MCF 10A (cell line): ENCODE results near the gene URB2. TPM values are rescaled to one million over a fixed set of nuclear protein-coding genes. Genes with fewer than 3 reads are reported as not detected.
A peak's percentile ranks its signal among the peaks of the same experiment; 100 is the strongest.
"Not testable (repeated sequence)": the region's sequence is repeated elsewhere in the genome, so short reads cannot be mapped to it uniquely, and the experiment has no call there.

Source experiments
- BruUV-seq: library from RNA; stranded (reverse); fragments of 400-500 nt; replicated peaks from 2 replicates; lab custom pipeline; 2021; lab: Mats Ljungman, UMichigan
- CTCF ChIA-PET: fragments of 300-600 bp; sonication (Branson Sonifier 250); formaldehyde crosslinking; extraction: SDS; loops from one replicate; lab custom pipeline; 2021; ENCODE audit warnings: antibody characterized with exemption, inconsistent platforms; lab: Yijun Ruan, JAX
- POLR2A ChIA-PET: fragments of 300-600, 350-650 bp; sonication (Branson Sonifier 250); formaldehyde crosslinking; extraction: SDS; loops from one replicate; lab custom pipeline; 2020; ENCODE audit warnings: antibody characterized with exemption, inconsistent platforms; lab: Yijun Ruan, JAX
- DNase-seq: peaks from one replicate; pipeline ENCODE4 v3.0.0-alpha.2; 2018; ENCODE audit not compliant: unreplicated experiment
- H3K27ac Mint-ChIP-seq: one replicate; pipeline ENCODE4 v1.8.0; 2022; ENCODE audit warnings: mild to moderate bottlenecking, low read depth, mixed read lengths; ENCODE audit not compliant: unreplicated experiment
- H3K27me3 Mint-ChIP-seq: one replicate; pipeline ENCODE4 v1.8.0; 2022; ENCODE audit warnings: mixed read lengths; ENCODE audit not compliant: insufficient read depth, unreplicated experiment
- H3K36me3 Mint-ChIP-seq: one replicate; pipeline ENCODE4 v1.8.0; 2022; ENCODE audit warnings: mild to moderate bottlenecking, moderate library complexity, mixed read lengths; ENCODE audit not compliant: insufficient read depth, unreplicated experiment
- H3K4me1 Mint-ChIP-seq: one replicate; pipeline ENCODE4 v1.8.0; 2022; ENCODE audit warnings: mixed read lengths; ENCODE audit not compliant: insufficient read depth, unreplicated experiment
- H3K4me3 Mint-ChIP-seq: one replicate; pipeline ENCODE4 v1.8.0; 2022; ENCODE audit warnings: mild to moderate bottlenecking, moderate library complexity, mixed read lengths; ENCODE audit not compliant: unreplicated experiment
- H3K9me3 Mint-ChIP-seq: one replicate; pipeline ENCODE4 v1.8.0; 2022; ENCODE audit warnings: mixed read lengths; ENCODE audit not compliant: unreplicated experiment
- CTCF ChIP-seq: fragments of 200-600 bp; IDR thresholded peaks from one replicate; pipeline ENCODE4 v1.8.0; 2022; ENCODE audit warnings: antibody characterized with exemption, mild to moderate bottlenecking; ENCODE audit not compliant: unreplicated experiment
- intact Hi-C: fragments of 100-400 bp; cut with micrococcal nuclease; formaldehyde crosslinking; loops from 2 replicates; pipeline ENCODE4 v1.14.1; 2022
- total RNA-seq: library from RNA; stranded (reverse); gene quantifications from 2 replicates; pipeline ENCODE4 v1.2.3, GENCODE V29; 2022

Gene URB2
- total RNA-seq, 1 experiment from 2014 or later: 35.5 TPM

GRCh38 chr1:229696385-229696784 is 70.3 kb downstream of the URB2 start:
- Mint-ChIP-seq H3K27me3 (no peaks in the 10 kb centered on the region), H3K36me3 (no peaks in the 10 kb centered on the region), H3K9me3 (no peaks in the 10 kb centered on the region), H3K27ac (no peak overlapping the region), H3K4me3 (no peak overlapping the region), H3K4me1 (peaks cover 7% of the 10 kb centered on the region)
- ChIA-PET POLR2A (interaction anchor here (1.0 kb wide), 1 partner anchor 9 kb away, joined by 4 read pairs; no protein-coding TSS in a partner anchor), CTCF (interaction anchor here (0.6 to 1.2 kb wide), 2 partner anchors 13 to 19 kb away, joined by 3 read pairs; no protein-coding TSS in a partner anchor)
- no peak for DNase-seq
- BruUV-seq: no TSS peak
- no peak for TF ChIP-seq CTCF
- intact Hi-C loops: no loop called here

GRCh38 chr1:229699613-229700267 is 73.7 kb downstream of the URB2 start:
- Mint-ChIP-seq H3K4me1 (peaks cover 7% of the 10 kb centered on the region), H3K36me3 (no peaks in the 10 kb centered on the region), H3K4me3 (no peak overlapping the region), H3K9me3 (no peaks in the 10 kb centered on the region), H3K27me3 (no peaks in the 10 kb centered on the region), H3K27ac (no peak overlapping the region)
- ChIA-PET POLR2A (interaction anchor here (1.3 kb wide), 1 partner anchor 15 kb away, joined by 4 read pairs; no protein-coding TSS in a partner anchor), CTCF (no interaction called here)
- intact Hi-C loops: no loop called here
- no peak for TF ChIP-seq CTCF
- no TSS peak for BruUV-seq
- peak; percentile 46 for DNase-seq

- H3K4me3 Mint-ChIP-seq: no peak overlapping the region
- no peak overlapping the region for H3K27ac Mint-ChIP-seq
- intact Hi-C loops: no loop called here
- no peaks in the 10 kb centered on the region for H3K9me3 Mint-ChIP-seq
- no peaks in the 10 kb centered on the region for H3K36me3 Mint-ChIP-seq
- CTCF ChIA-PET: interaction anchor here (1.4 to 3.1 kb wide), 2 partner anchors 11 to 43 kb away, joined by 3 to 18 read pairs; no protein-coding TSS in a partner anchor
- H3K4me1 Mint-ChIP-seq: peaks cover 7% of the 10 kb centered on the region
- BruUV-seq: no TSS peak
- POLR2A ChIA-PET: interaction anchor here (0.7 to 1.7 kb wide), 2 partner anchors 9 to 381 kb away, joined by 3 read pairs; no protein-coding TSS in a partner anchor
- no peak for TF ChIP-seq CTCF
- H3K27me3 Mint-ChIP-seq: no peaks in the 10 kb centered on the region
- DNase-seq: no peak
Observed at GRCh38 chr1:229704157-229704556, 78.1 kb downstream of the URB2 start.

- H3K27ac Mint-ChIP-seq, intact Hi-C loops, H3K4me3 Mint-ChIP-seq, DNase-seq, H3K4me1 Mint-ChIP-seq, H3K9me3 Mint-ChIP-seq, H3K27me3 Mint-ChIP-seq, BruUV-seq, H3K36me3 Mint-ChIP-seq: not testable (repeated sequence)
- ChIA-PET CTCF (interaction anchor here (0.6 to 3.1 kb wide), 6 partner anchors 8 to 562 kb away, joined by 3 to 18 read pairs (median 3); no protein-coding TSS in a partner anchor), POLR2A (interaction anchor here (0.7 to 1.7 kb wide), 5 partner anchors 9 to 380 kb away, joined by 3 to 4 read pairs (median 3); no protein-coding TSS in a partner anchor)
Observed at GRCh38 chr1:229705152-229705551, 79.1 kb downstream of the URB2 start.

- intact Hi-C loops, H3K4me1 Mint-ChIP-seq, H3K27ac Mint-ChIP-seq, H3K27me3 Mint-ChIP-seq, BruUV-seq, CTCF ChIA-PET, H3K36me3 Mint-ChIP-seq, H3K4me3 Mint-ChIP-seq, POLR2A ChIA-PET, H3K9me3 Mint-ChIP-seq, DNase-seq: not testable (repeated sequence)
Observed at GRCh38 chr1:229707127-229707526, 81.1 kb downstream of the URB2 start.
